GM18505 (cell line): ENCODE data around the gene LOXL4.

Source experiments
- ATAC-seq: cut with Tn5 transposase; IDR thresholded peaks from one replicate; pipeline ENCODE4 v1.9.1; 2021; ENCODE audit not compliant: unreplicated experiment
- POLR2A ChIP-seq: IDR thresholded peaks from 4 replicates; pipeline ENCODE4 v1.6.1; 2011; ENCODE audit warnings: borderline replicate concordance; ENCODE audit not compliant: insufficient read depth, insufficient read length; ENCODE audit errors: extremely low read depth

Gene LOXL4

GRCh38 chr10:98254234-98254974 is 13.6 kb downstream of the LOXL4 start:
- no peak for TF ChIP-seq POLR2A
- no peak for ATAC-seq

GRCh38 chr10:98253499-98253898 is 14.5 kb downstream of the LOXL4 start:
- no peak for ATAC-seq
- TF ChIP-seq POLR2A, result no peak

- no peak for ATAC-seq
- no peak for TF ChIP-seq POLR2A
Measured at GRCh38 chr10:98252464-98252863, 15.5 kb downstream of the LOXL4 start.

- no peak for ATAC-seq
- TF ChIP-seq POLR2A, result no peak
Measured at GRCh38 chr10:98251399-98251798, 16.6 kb downstream of the LOXL4 start.

GRCh38 chr10:98249134-98249533 is 18.9 kb downstream of the LOXL4 start:
- no peak for ATAC-seq
- TF ChIP-seq POLR2A, result no peak

- TF ChIP-seq POLR2A, result no peak
- no peak for ATAC-seq
Measured at GRCh38 chr10:98248018-98248417, 20.0 kb downstream of the LOXL4 start.

GRCh38 chr10:98246911-98247805 is 20.8 kb downstream of the LOXL4 start:
- TF ChIP-seq POLR2A, result no peak

GRCh38 chr10:98244586-98244985 is 23.4 kb downstream of the LOXL4 start:
- no peak for TF ChIP-seq POLR2A
- ATAC-seq, result no peak

More at GRCh38 chr10:98246911-98247805, 20.8 kb downstream of the LOXL4 start:
- no peak for ATAC-seq

GRCh38 chr10:98244141-98244540 is 23.9 kb downstream of the LOXL4 start:
- TF ChIP-seq POLR2A, result no peak
- no peak for ATAC-seq

- no peak for ATAC-seq
- no peak for TF ChIP-seq POLR2A
Measured at GRCh38 chr10:98242823-98243222, 25.2 kb downstream of the LOXL4 start.

GRCh38 chr10:98240524-98240923 is 27.5 kb downstream of the LOXL4 start:
- ATAC-seq, result no peak

GRCh38 chr10:98238391-98238790 is 29.6 kb downstream of the LOXL4 start:
- TF ChIP-seq POLR2A, result no peak
- no peak for ATAC-seq

More at GRCh38 chr10:98240524-98240923, 27.5 kb downstream of the LOXL4 start:
- no peak for TF ChIP-seq POLR2A

GRCh38 chr10:98236862-98237261 is 31.1 kb downstream of the LOXL4 start:
- ATAC-seq, result no peak
- no peak for TF ChIP-seq POLR2A

- ATAC-seq, result no peak
- no peak for TF ChIP-seq POLR2A
Measured at GRCh38 chr10:98235846-98236245, 32.1 kb downstream of the LOXL4 start.
